ENCODE data around the gene MRPL28.

- TF ChIP-seq POLR2AphosphoS5 (IDR thresholded peaks at IDR 0.05; ENCODE audit: borderline replicate concordance, low read depth, low read length) (no peak), EZH2 (IDR thresholded peaks at IDR 0.05) (no peak)
Observed at GRCh38 chr16:324451-325334, 45.6 kb downstream of the MRPL28 start.
